A673 (cell line): ENCODE data around the gene PRDM16.

ENCODE experiments used
- CTCF ChIP-seq: fragments of 300-800, 200-600 bp; sonication (generic); conservative IDR thresholded peaks from 2 replicates; pipeline ENCODE4 v1.5.1; 2017; ENCODE audit warnings: low read depth, mild to moderate bottlenecking, antibody characterized with exemption, low read length, moderate library complexity, mixed read lengths
- EZH2 ChIP-seq: fragments of 200-600 bp; sonication (generic); IDR thresholded peaks from 2 replicates; pipeline ENCODE4 v1.6.1; 2017; ENCODE audit warnings: borderline replicate concordance, low read depth, mild to moderate bottlenecking, mixed read lengths, antibody characterized with exemption, low read length; ENCODE audit not compliant: poor library complexity, severe bottlenecking

GRCh38 chr1:3153197-3153596 lies 84.2 kb downstream of the PRDM16 start:
- TF ChIP-seq CTCF (no peak), EZH2 (no peak)
